ENCODE measurements around the gene GLT6D1.

Gene GLT6D1

GRCh38 chr9:135584371-135584770 is 55.0 kb downstream of the GLT6D1 start:
- DNase-seq (ENCODE audit: low read depth), result no peak

GRCh38 chr9:135583688-135584011 is 55.7 kb downstream of the GLT6D1 start:
- DNase-seq (ENCODE audit: low read depth), result no peak

DNA sequence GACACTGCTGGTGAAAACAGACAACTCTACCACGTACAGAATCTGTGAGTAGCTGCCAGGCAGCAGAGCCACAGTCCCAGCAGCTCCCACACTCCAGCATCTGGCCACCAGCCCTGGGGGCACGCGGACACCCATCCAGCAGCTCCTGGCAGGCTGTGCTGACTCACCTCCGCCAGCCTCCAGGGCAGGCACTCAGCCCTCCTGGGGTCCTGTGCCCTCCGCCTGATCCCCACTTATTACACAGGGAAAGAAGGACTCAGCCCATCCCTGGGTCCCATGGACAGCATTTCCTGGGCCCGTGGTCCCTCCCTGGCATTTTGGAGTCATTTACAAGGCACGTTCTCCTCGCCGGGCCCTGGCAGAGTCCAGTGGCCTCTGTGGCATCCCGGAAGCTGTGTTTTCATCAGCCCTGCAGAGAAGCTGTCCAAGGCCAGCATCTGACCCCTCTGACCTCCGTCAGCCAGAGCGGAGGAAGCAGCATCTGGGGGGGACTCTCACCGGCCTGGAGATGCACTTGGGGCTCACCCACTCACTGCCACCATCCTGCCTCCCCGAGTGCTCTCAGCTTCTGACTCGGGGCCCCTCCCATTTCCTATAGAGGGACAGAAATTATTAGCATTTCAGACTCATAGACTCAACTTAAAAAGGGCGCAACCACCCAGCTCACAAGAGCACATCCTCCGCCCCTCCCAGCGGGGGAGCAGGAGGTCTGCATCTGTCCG is 56.2 kb downstream of the GLT6D1 start:
- no peak for DNase-seq (ENCODE audit: low read depth)

- DNase-seq (ENCODE audit: low read depth), result no peak
Measured at GRCh38 chr9:135582541-135582940, 56.8 kb downstream of the GLT6D1 start.

- no peak for DNase-seq (ENCODE audit: low read depth)
Measured at GRCh38 chr9:135581636-135582426, 57.5 kb downstream of the GLT6D1 start.

- DNase-seq (ENCODE audit: low read depth), result no peak
Measured at GRCh38 chr9:135580664-135581380, 58.5 kb downstream of the GLT6D1 start.

DNA sequence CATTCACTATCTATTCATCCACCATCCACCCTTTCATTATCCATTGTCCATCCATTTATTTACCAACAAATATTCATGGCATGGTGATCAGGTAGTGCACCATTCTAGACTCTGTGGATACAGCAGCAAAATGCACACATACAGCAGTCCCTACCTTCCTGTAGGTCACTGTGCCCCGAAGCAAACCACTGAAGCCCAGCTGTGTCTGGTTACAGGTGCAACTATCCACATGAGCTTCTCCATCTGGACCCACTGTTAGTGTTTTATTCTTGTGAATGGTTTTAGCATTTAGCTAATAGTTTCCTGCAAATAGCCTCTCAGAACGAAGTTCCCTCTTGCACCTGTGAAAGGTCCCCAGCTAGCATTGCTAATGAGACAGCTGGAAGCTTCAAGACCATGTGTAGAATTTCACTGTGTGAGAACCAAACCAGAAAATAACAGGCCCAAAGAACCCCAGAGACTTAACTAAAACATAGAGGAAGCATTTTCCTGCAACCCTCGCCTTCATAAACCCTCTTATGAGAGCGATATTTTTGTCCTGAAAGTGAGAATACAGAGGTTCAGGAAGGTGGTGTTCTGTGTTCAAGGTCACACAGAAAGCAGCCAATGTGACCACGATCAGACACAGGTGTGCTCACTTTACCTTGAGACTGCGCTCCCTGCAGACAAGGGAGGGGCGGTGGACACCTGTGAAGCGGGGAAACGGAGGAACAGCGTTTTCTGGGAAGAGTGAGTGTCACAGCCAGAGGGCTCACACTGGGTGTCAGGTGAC is 59.3 kb downstream of the GLT6D1 start:
- no peak for DNase-seq (ENCODE audit: low read depth)

DNA sequence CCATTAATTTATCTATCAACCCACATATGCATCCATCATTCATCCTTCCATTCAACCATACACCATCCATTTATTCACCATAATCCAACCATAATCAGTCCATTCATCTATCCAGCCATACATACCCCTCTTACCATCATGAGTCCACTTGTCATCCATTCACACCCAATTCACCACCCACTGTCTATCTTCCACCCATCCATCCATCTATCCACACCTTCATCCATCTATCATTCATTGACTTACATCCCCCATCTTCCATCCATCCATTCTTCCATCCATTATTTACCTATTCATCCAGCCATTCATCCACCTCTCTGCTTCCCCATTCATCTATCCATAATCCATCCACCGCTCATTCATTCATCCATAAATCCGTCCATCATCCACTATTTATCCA is 60.0 kb downstream of the GLT6D1 start:
- no peak for DNase-seq (ENCODE audit: low read depth)

GRCh38 chr9:135577256-135577655 is 62.1 kb downstream of the GLT6D1 start:
- no peak for DNase-seq (ENCODE audit: low read depth)

DNA sequence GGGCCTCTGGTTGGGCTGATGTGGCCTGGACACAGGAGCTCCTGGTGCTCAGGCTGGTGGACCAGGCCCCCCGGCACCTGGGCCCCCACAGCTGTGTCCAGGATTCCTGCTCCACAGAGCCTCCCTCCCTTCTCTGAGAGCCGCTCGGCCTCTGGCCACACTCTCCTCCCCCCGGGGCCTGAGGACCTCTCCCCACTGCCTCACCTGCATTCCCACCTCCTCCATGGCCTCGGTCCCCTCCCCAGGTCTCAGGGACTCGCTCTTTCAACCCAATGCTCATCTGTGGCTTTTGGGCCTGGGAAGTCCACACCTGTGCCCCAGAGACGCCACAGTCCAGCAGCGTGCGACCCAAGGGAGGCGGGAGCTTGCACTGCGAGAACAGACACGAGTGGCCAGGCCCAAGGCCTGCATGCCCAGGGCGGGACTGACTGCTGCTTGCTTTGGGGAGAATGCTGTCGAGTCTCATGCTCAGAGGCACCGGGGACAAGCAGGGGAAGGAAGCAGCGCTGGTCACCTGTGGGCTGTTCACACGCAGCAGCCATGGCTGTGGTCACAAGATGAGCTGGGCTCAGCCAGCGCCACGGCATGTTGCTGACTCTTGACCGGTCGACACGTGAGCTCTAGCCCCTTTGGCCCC is 63.2 kb downstream of the GLT6D1 start:
- no peak for DNase-seq (ENCODE audit: low read depth)

GRCh38 chr9:135574943-135575342 is 64.4 kb downstream of the GLT6D1 start:
- DNase-seq (ENCODE audit: low read depth), result no peak

DNA sequence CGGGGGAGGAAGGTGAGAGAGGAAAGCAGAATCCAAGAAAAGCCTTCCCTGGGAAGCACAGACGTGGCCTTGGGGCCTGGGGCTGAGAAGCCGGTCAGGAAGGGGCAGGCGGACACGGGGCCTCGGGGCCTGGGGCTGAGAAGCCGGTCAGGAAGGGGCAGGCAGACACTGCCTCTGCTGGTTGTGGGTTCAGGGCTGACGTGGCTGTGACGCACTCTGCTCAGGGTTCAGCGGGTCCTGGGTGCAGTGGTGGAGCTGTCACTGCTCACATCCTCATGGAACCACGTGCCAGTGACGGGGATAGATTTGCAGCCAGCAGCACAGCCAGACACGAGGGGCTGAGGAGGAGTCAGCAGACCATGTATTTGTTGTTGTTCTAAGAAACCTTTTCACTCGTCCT is 65.0 kb downstream of the GLT6D1 start:
- DNase-seq (ENCODE audit: low read depth), result no peak

Data from activated T-helper 9 cell treated with anti-CD3 and anti-CD28 coated beads, Interleukin-2, amount 50 U/mL, for 16 hours (primary cell).